IMR-90 (cell line): ENCODE results near the gene HPN. TPM values are rescaled to one million over a fixed set of nuclear protein-coding genes. Genes with fewer than 3 reads are reported as not detected.

Experiments used
- ATAC-seq: fragments of 200-7000 bp; cut with Tn5 transposase; 2 replicates; pipeline ENCODE4 v1.9.1; 2020; ENCODE audit warnings: low read depth, mild to moderate bottlenecking, moderate library complexity
- BruUV-seq: library from RNA; stranded (reverse); fragments of 400-500 nt; replicated peaks from 2 replicates; lab custom pipeline; 2021; lab: Mats Ljungman, UMichigan
- CTCF ChIA-PET: fragments of 300-600 bp; formaldehyde crosslinking; extraction: SDS; loops from one replicate; lab custom pipeline; 2021; ENCODE audit warnings: antibody characterized with exemption; lab: Yijun Ruan, JAX
- POLR2A ChIA-PET: fragments of 300-600 bp; sonication (Branson Sonifier 250); formaldehyde crosslinking; loops from one replicate; lab custom pipeline; 2022; ENCODE audit warnings: antibody characterized with exemption; ENCODE audit not compliant: unreplicated experiment; lab: Charles Lee
- DNase-seq: peaks from one replicate; pipeline ENCODE4 v3.0.0; 2013
- H2AFZ ChIP-seq: replicated peaks from 2 replicates; pipeline ENCODE3; 2013; ENCODE audit warnings: low read length, mild to moderate bottlenecking; ENCODE audit not compliant: poor library complexity
- H2AK5ac ChIP-seq: 2 replicates; pipeline ENCODE4 v1.6.1; 2013; ENCODE audit warnings: low read depth, low read length, inconsistent platforms
- H2AK9ac ChIP-seq: replicated peaks from 2 replicates; pipeline ENCODE3; 2013; ENCODE audit warnings: mild to moderate bottlenecking, low read depth, low read length, moderate library complexity; ENCODE audit not compliant: poor library complexity
- H2BK120ac ChIP-seq: 2 replicates; pipeline ENCODE4 v1.6.1; 2013; ENCODE audit warnings: low read depth, low read length, inconsistent platforms
- H2BK15ac ChIP-seq: 3 replicates; pipeline ENCODE4 v1.6.1; 2013; ENCODE audit warnings: low read depth, low read length, inconsistent platforms
- H2BK20ac ChIP-seq: 2 replicates; pipeline ENCODE4 v1.6.1; 2013; ENCODE audit warnings: low read depth, mild to moderate bottlenecking, inconsistent platforms, low read length, moderate library complexity
- H2BK5ac ChIP-seq: 2 replicates; pipeline ENCODE4 v1.6.1; 2013; ENCODE audit warnings: mild to moderate bottlenecking, low read depth, low read length, inconsistent platforms; ENCODE audit not compliant: poor library complexity, severe bottlenecking
- H3K14ac ChIP-seq: replicated peaks from 2 replicates; pipeline ENCODE4 v1.6.1; 2013; ENCODE audit warnings: low read depth, low read length, inconsistent platforms
- H3K18ac ChIP-seq: 2 replicates; pipeline ENCODE4 v1.6.1; 2013; ENCODE audit warnings: low read depth, low read length, control low read depth
- H3K23ac ChIP-seq: 2 replicates; pipeline ENCODE4 v1.6.1; 2013; ENCODE audit warnings: low read depth, low read length, inconsistent platforms
- H3K27ac ChIP-seq: 2 replicates; pipeline ENCODE4 v1.5.1; 2013; ENCODE audit warnings: mild to moderate bottlenecking, control low read depth, low read length; ENCODE audit not compliant: insufficient read depth
- H3K27me3 ChIP-seq: 2 replicates; pipeline ENCODE4 v1.6.1; 2013; ENCODE audit warnings: low read length; ENCODE audit not compliant: control insufficient read depth, insufficient read depth
- H3K36me3 ChIP-seq: 2 replicates; pipeline ENCODE4 v1.6.1; 2013; ENCODE audit warnings: low read length, mixed read lengths; ENCODE audit not compliant: control insufficient read depth, insufficient read depth
- H3K4ac ChIP-seq: 2 replicates; pipeline ENCODE4 v1.6.1; 2013; ENCODE audit warnings: low read depth, low read length, inconsistent platforms
- H3K4me1 ChIP-seq: 2 replicates; pipeline ENCODE4 v1.6.1; 2013; ENCODE audit warnings: low read length, mixed read lengths; ENCODE audit not compliant: control insufficient read depth, insufficient read depth
- H3K4me2 ChIP-seq: 2 replicates; pipeline ENCODE4 v1.6.1; 2013; ENCODE audit warnings: low read depth, mild to moderate bottlenecking, control low read depth, low read length, moderate library complexity
- H3K4me3 ChIP-seq: 2 replicates; pipeline ENCODE4 v1.5.1; 2013; ENCODE audit warnings: low read depth, mild to moderate bottlenecking, control low read depth, low read length, moderate library complexity; ENCODE audit not compliant: insufficient read depth
- H3K56ac ChIP-seq: 2 replicates; pipeline ENCODE4 v1.6.1; 2013; ENCODE audit warnings: low read length, inconsistent platforms; ENCODE audit not compliant: insufficient read depth; ENCODE audit errors: extremely low read depth
- H3K79me1 ChIP-seq, 2 experiments: 2 replicates each; pipeline ENCODE4 v1.6.1; 2013; ENCODE audit warnings: low read length in 2 of 2, inconsistent platforms in 1 of 2, low read depth in 1 of 2
- H3K9ac ChIP-seq: 2 replicates; pipeline ENCODE4 v1.6.1; 2013; ENCODE audit warnings: low read depth, low read length, control low read depth
- H3K9me1 ChIP-seq: 2 replicates; pipeline ENCODE4 v1.6.1; 2013; ENCODE audit warnings: low read length, inconsistent platforms; ENCODE audit not compliant: insufficient read depth
- H3K9me3 ChIP-seq: 2 replicates; pipeline ENCODE4 v1.6.1; 2013; ENCODE audit warnings: low read length; ENCODE audit not compliant: control insufficient read depth, insufficient read depth
- H4K20me1 ChIP-seq: 2 replicates; pipeline ENCODE4 v1.6.1; 2013; ENCODE audit warnings: low read length, inconsistent platforms; ENCODE audit not compliant: insufficient read depth
- H4K5ac ChIP-seq: 2 replicates; pipeline ENCODE4 v1.6.1; 2013; ENCODE audit warnings: mild to moderate bottlenecking, low read depth, low read length, control low read depth
- H4K8ac ChIP-seq, 2 experiments: 2 replicates each; pipeline ENCODE4 v1.6.1; 2013; ENCODE audit warnings: low read depth in 2 of 2, low read length in 2 of 2, control low read depth in 1 of 2, inconsistent platforms in 1 of 2
- H4K91ac ChIP-seq: 2 replicates; pipeline ENCODE4 v1.6.1; 2013; ENCODE audit warnings: low read depth, low read length, inconsistent platforms; ENCODE audit not compliant: insufficient read depth
- BHLHE40 ChIP-seq: fragments of 150-350 bp; IDR thresholded peaks from 2 replicates; pipeline ENCODE4 v1.6.1; 2016; ENCODE audit warnings: mild to moderate bottlenecking, low read depth, low read length
- CEBPB ChIP-seq: IDR thresholded peaks from 2 replicates; pipeline ENCODE4 v1.6.1; 2012; ENCODE audit warnings: low read depth, low read length, improper control_type of control experiment
- CHD1 ChIP-seq: IDR thresholded peaks from 2 replicates; pipeline ENCODE4 v1.6.1; 2012; ENCODE audit warnings: low read depth, low read length, improper control_type of control experiment
- CTCF ChIP-seq: conservative IDR thresholded peaks from 2 replicates; pipeline ENCODE4 v1.5.1; 2012; ENCODE audit warnings: mild to moderate bottlenecking, low read depth, low read length, improper control_type of control experiment
- ELK1 ChIP-seq: fragments of 150-350 bp; IDR thresholded peaks from 2 replicates; pipeline ENCODE4 v1.6.1; 2016; ENCODE audit warnings: low read depth, mild to moderate bottlenecking, low read length, moderate library complexity, borderline replicate concordance
- FOS ChIP-seq: fragments of 150-350 bp; IDR thresholded peaks from 2 replicates; pipeline ENCODE4 v1.6.1; 2016; ENCODE audit warnings: low read depth, low read length
- MAZ ChIP-seq: IDR thresholded peaks from 2 replicates; pipeline ENCODE4 v1.6.1; 2012; ENCODE audit warnings: low read depth, mild to moderate bottlenecking, low read length, improper control_type of control experiment, moderate library complexity, borderline replicate concordance
- MXI1 ChIP-seq: IDR thresholded peaks from 2 replicates; pipeline ENCODE4 v1.6.1; 2012; ENCODE audit warnings: low read depth, mild to moderate bottlenecking, low read length, moderate library complexity, borderline replicate concordance
- NFE2L2 ChIP-seq: fragments of 150-350 bp; IDR thresholded peaks from 2 replicates; pipeline ENCODE4 v1.6.1; 2016; ENCODE audit warnings: low read depth, mild to moderate bottlenecking, low read length
- POLR2A ChIP-seq: IDR thresholded peaks from 2 replicates; pipeline ENCODE4 v1.6.1; 2012; ENCODE audit warnings: mild to moderate bottlenecking, low read depth, low read length
- RAD21 ChIP-seq: IDR thresholded peaks from 2 replicates; pipeline ENCODE4 v1.6.1; 2012; ENCODE audit warnings: low read length, improper control_type of control experiment
- RCOR1 ChIP-seq: IDR thresholded peaks from 2 replicates; pipeline ENCODE4 v1.6.1; 2012; ENCODE audit warnings: mild to moderate bottlenecking, low read length, improper control_type of control experiment; ENCODE audit not compliant: insufficient replicate concordance
- RFX5 ChIP-seq: IDR thresholded peaks from 2 replicates; pipeline ENCODE4 v1.8.0; 2012; ENCODE audit warnings: low read depth, mild to moderate bottlenecking, low read length, moderate library complexity
- SMC3 ChIP-seq: fragments of 150-350 bp; IDR thresholded peaks from 2 replicates; pipeline ENCODE4 v1.6.1; 2016; ENCODE audit warnings: low read depth, mild to moderate bottlenecking, antibody characterized with exemption, low read length, moderate library complexity
- USF2 ChIP-seq: fragments of 150-350 bp; IDR thresholded peaks from 2 replicates; pipeline ENCODE4 v1.6.1; 2017; ENCODE audit warnings: mild to moderate bottlenecking, antibody characterized with exemption, low read length, low read depth
- WGBS, 2 experiments: methylation state at CpG; one replicate each; pipeline versions ENCODE4 v1.1.5 to v1.1.7; 2013; ENCODE audit warnings: missing lambda C conversion rate in 2 of 2; ENCODE audit not compliant: insufficient read length in 1 of 2; ENCODE audit errors: extremely low coverage in 2 of 2; 5-methylcytosine and 5-hydroxymethylcytosine counted together
- dilution Hi-C: fragments of 300-500 bp; cut with HindIII; formaldehyde crosslinking; loops from one replicate; pipeline ENCODE4 v1.14.3; 2018; ENCODE audit warnings: low sequenced_read_pairs; ENCODE audit not compliant: unreplicated experiment
- in situ Hi-C: fragments of 300-500 bp; cut with MboI; formaldehyde crosslinking; loops from 3 replicates; pipeline ENCODE4 v1.14.3; 2019; ENCODE audit warnings: low sequenced_read_pairs, inconsistent platforms, mixed read lengths
- intact Hi-C: fragments of 100-400 bp; cut with micrococcal nuclease; formaldehyde crosslinking; loops from 2 replicates; pipeline ENCODE4 v1.10.0; 2022
- polyA plus RNA-seq, 3 experiments: library from polyadenylated mRNA; depleted of rRNA; stranded (reverse); fragments of >200 nt; gene quantifications; 2 replicates each; pipeline ENCODE4 v1.2.3, GENCODE V29; 2012; ENCODE audit warnings: low replicate concordance in 1 of 3
- total RNA-seq: library from RNA; depleted of rRNA; stranded (reverse); fragments of >200 nt; gene quantifications from 2 replicates; pipeline ENCODE4 v1.2.3, GENCODE V29; 2012

HPN gene
- total and polyA plus RNA-seq, 2 of the 4 experiments (the other 2 are of a cell fraction): not detected

GRCh38 chr19:35024095-35024494 is 17.4 kb upstream of the HPN start:
- Histone ChIP-seq H3K9ac (no peak overlapping the region), H3K4ac (no peak overlapping the region), H3K14ac (no peak overlapping the region), H3K9me3 (no peaks in the 10 kb centered on the region), H2BK15ac (no peak overlapping the region), H3K4me1 (no peaks in the 10 kb centered on the region), H4K91ac (no peak overlapping the region), H3K4me2 (no peak overlapping the region), H3K56ac (no peak overlapping the region), H3K9me1 (no peaks in the 10 kb centered on the region), H2AFZ (no peak overlapping the region), H4K8ac (no peak overlapping the region), H3K18ac (no peak overlapping the region), H2BK5ac (no peak overlapping the region), H3K4me3 (no peak overlapping the region), H4K5ac (no peak overlapping the region), H3K36me3 (peaks cover 73% of the 10 kb centered on the region), H2AK9ac (no peak overlapping the region), H3K23ac (no peak overlapping the region), H3K27ac (no peak overlapping the region), H3K27me3 (no peaks in the 10 kb centered on the region), H2AK5ac (no peak overlapping the region), H2BK120ac (no peak overlapping the region), H4K20me1 (no peaks in the 10 kb centered on the region), H2BK20ac (no peak overlapping the region), H3K79me1 (no peaks in the 10 kb centered on the region)
- CTCF ChIA-PET: no interaction called here
- POLR2A ChIA-PET: no interaction called here
- 88% methylated on average over 1 of the region's 6 CpGs; no CpG with 5 or more reads in 1 of the 2 experiments for WGBS, 2 experiments
- dilution Hi-C loops: no loop called here
- ATAC-seq (no peak), DNase-seq (no peak)
- no peak for TF ChIP-seq RFX5
- TF ChIP-seq MAZ: no peak
- no peak for TF ChIP-seq CTCF
- TF ChIP-seq BHLHE40: no peak
- no peak for TF ChIP-seq MXI1
- TF ChIP-seq ELK1: no peak
- TF ChIP-seq SMC3: no peak
- TF ChIP-seq RCOR1: no peak
- TF ChIP-seq CHD1: no peak
- no peak for TF ChIP-seq CEBPB
- no peak for TF ChIP-seq FOS
- TF ChIP-seq RAD21: no peak
- TF ChIP-seq USF2: no peak
- TF ChIP-seq POLR2A: no peak
- TF ChIP-seq NFE2L2: no peak
- BruUV-seq: no TSS peak
- intact Hi-C loops: no loop called here
- in situ Hi-C loops: no loop called here
